Upper lobe of left lung (tissue), 6 donors: ENCODE measurements around the gene ZNF185. TPM values are rescaled to one million over a fixed set of nuclear protein-coding genes. Genes with fewer than 3 reads are reported as not detected.

Experiments
- ATAC-seq, 2 donors: fragments of 200-7000 bp; cut with Tn5 transposase; one replicate each; pipeline ENCODE4 v1.9.1; 2022; ENCODE audit warnings: mild to moderate bottlenecking in 2 of 2, moderate library complexity in 2 of 2; ENCODE audit not compliant: low FRiP score in 2 of 2
- DNase-seq, 2 donors: peaks; one replicate each; pipeline ENCODE4 v3.0.0-alpha.2; 2019 to 2020
- H3K27ac ChIP-seq, 4 donors: fragments of 200-600 bp; sonication (generic); one replicate each; pipeline ENCODE4 v1.5.1; 2016 to 2019
- H3K27me3 ChIP-seq, 4 donors: fragments of 200-600 bp; sonication (generic); one replicate each; pipeline ENCODE4 v1.5.1; 2017 to 2019
- H3K36me3 ChIP-seq, 4 donors: fragments of 200-600 bp; sonication (generic); one replicate each; pipeline ENCODE4 v1.5.1; 2016 to 2019
- H3K4me1 ChIP-seq, 4 donors: fragments of 200-600 bp; sonication (generic); one replicate each; pipeline ENCODE4 v1.5.1; 2018 to 2019
- H3K4me3 ChIP-seq, 4 donors: fragments of 200-600 bp; sonication (generic); one replicate each; pipeline ENCODE4 v1.5.1; 2017 to 2019; ENCODE audit warnings: mild to moderate bottlenecking in 2 of 4, moderate library complexity in 1 of 4
- H3K9me3 ChIP-seq, 4 donors: fragments of 200-600 bp; sonication (generic); one replicate each; pipeline ENCODE4 v1.5.1; 2018 to 2019
- CTCF ChIP-seq, 6 experiments: fragments of 450-650 bp in 4 of 6; fragments of 200-600 bp in 2 of 6; sonication (generic) in 2 of 6; IDR thresholded peaks; one replicate each; pipeline ENCODE4 v1.5.1; 2016 to 2019; ENCODE audit warnings: antibody characterized with exemption in 6 of 6
- EP300 ChIP-seq, 4 donors: sonication (generic); formaldehyde crosslinking; IDR thresholded peaks; one replicate each; pipeline ENCODE4 v1.5.1; 2017; ENCODE audit warnings: antibody characterized with exemption in 4 of 4, control low read depth in 2 of 4
- POLR2A ChIP-seq, 4 donors: fragments of 450-650 bp; IDR thresholded peaks; one replicate each; pipeline ENCODE4 v1.5.1; 2016 to 2017; ENCODE audit warnings: antibody characterized with exemption in 4 of 4, mild to moderate bottlenecking in 2 of 4
- POLR2AphosphoS5 ChIP-seq, 2 donors: sonication (generic); formaldehyde crosslinking; IDR thresholded peaks; one replicate each; pipeline ENCODE4 v1.5.1; 2017; ENCODE audit warnings: antibody characterized with exemption in 2 of 2
- whole genome bisulfite sequencing, 2 donors: methylation state at CpG; one replicate each; pipeline ENCODE4 v1.1.5; 2017 to 2018; 5-methylcytosine and 5-hydroxymethylcytosine counted together
- total RNA-seq, 6 donors: library from RNA; depleted of rRNA in 4 of 6; stranded (reverse); fragments of >200 nt in 4 of 6; gene quantifications; one replicate each; pipeline versions ENCODE4 v1.1.0 to v1.2.1, GENCODE V29; 2016 to 2021
- donor health status: DM: no; HTN: no; CAD: no; lungs with moderate emphysema.
- donor health status: DM: no; HTN: yes; CAD: no; lungs with severe emphysema.

ZNF185 gene
- total RNA-seq, 6 donors from 2014 or later, result 13.6 to 26.4 (median 19.9) TPM

- H3K36me3 ChIP-seq, result no peaks in the 10 kb centered on the region
- no peak for ATAC-seq
- no peaks in the 10 kb centered on the region for H3K4me1 ChIP-seq
- no peak for DNase-seq
- H3K9me3 ChIP-seq, result no peaks in the 10 kb centered on the region
- 65 to 76% methylated on average over 3 to 4 of the region's 4 CpGs for WGBS, 2 donors
- H3K27ac ChIP-seq, result no peak overlapping the region
- peaks cover 0 to 6% (median 0%) of the 10 kb centered on the region in 4 donors for H3K27me3 ChIP-seq
- no peak for TF ChIP-seq CTCF (IDR thresholded peaks at IDR 0.05)
- TF ChIP-seq POLR2AphosphoS5 (IDR thresholded peaks at IDR 0.05), result no peak
- no peak for TF ChIP-seq EP300 (IDR thresholded peaks at IDR 0.05)
- TF ChIP-seq POLR2A (IDR thresholded peaks at IDR 0.05), result no peak
- no peak overlapping the region for H3K4me3 ChIP-seq
Observed at GRCh38 chrX:152930516-152930915, 32.6 kb downstream of the ZNF185 start.

- TF ChIP-seq EP300 (IDR thresholded peaks at IDR 0.05) (no peak), POLR2A (IDR thresholded peaks at IDR 0.05) (no peak), POLR2AphosphoS5 (IDR thresholded peaks at IDR 0.05) (no peak), CTCF (IDR thresholded peaks at IDR 0.05) (no peak)
- DNase-seq (no peak), ATAC-seq (no peak)
- H3K27me3 ChIP-seq, result peaks cover 0 to 6% (median 0%) of the 10 kb centered on the region in 4 donors
- no peaks in the 10 kb centered on the region for H3K4me1 ChIP-seq
- H3K4me3 ChIP-seq, result no peak overlapping the region
- H3K36me3 ChIP-seq, result no peaks in the 10 kb centered on the region
- 80 to 85% methylated on average over 1 to 6 of the region's 6 CpGs for WGBS, 2 donors
- H3K9me3 ChIP-seq, result no peaks in the 10 kb centered on the region
- no peak overlapping the region for H3K27ac ChIP-seq
Observed at GRCh38 chrX:152932144-152932543, 34.3 kb downstream of the ZNF185 start.

GRCh38 chrX:152932598-152933175 is 34.8 kb downstream of the ZNF185 start:
- ATAC-seq (no peak), DNase-seq (no peak)
- no peak overlapping the region for H3K4me3 ChIP-seq
- H3K4me1 ChIP-seq, result no peaks in the 10 kb centered on the region
- TF ChIP-seq POLR2AphosphoS5 (IDR thresholded peaks at IDR 0.05), result no peak
- TF ChIP-seq POLR2A (IDR thresholded peaks at IDR 0.05), result no peak
- TF ChIP-seq CTCF (IDR thresholded peaks at IDR 0.05), result no peak
- no peak for TF ChIP-seq EP300 (IDR thresholded peaks at IDR 0.05)
- H3K27ac ChIP-seq, result no peak overlapping the region
- peaks cover 0 to 6% (median 0%) of the 10 kb centered on the region in 4 donors for H3K27me3 ChIP-seq
- H3K9me3 ChIP-seq, result no peaks in the 10 kb centered on the region
- H3K36me3 ChIP-seq, result no peaks in the 10 kb centered on the region
- 73 to 83% methylated on average over 5 to 8 of the region's 8 CpGs for whole genome bisulfite sequencing, 2 donors

- no peaks in the 10 kb centered on the region for H3K36me3 ChIP-seq
- WGBS, 2 donors, result 40 to 77% methylated on average over 1 to 2 of the region's 2 CpGs
Observed at GRCh38 chrX:152936306-152936705, 38.4 kb downstream of the ZNF185 start.

More at GRCh38 chrX:152936306-152936705, 38.4 kb downstream of the ZNF185 start:
- DNase-seq (no peak), ATAC-seq (no peak)
- Histone ChIP-seq H3K9me3 (no peaks in the 10 kb centered on the region), H3K27ac (no peak overlapping the region), H3K4me3 (no peak overlapping the region), H3K27me3 (no peaks in the 10 kb centered on the region), H3K4me1 (peaks cover 0 to 7% (median 2%) of the 10 kb centered on the region in 4 donors)
- TF ChIP-seq CTCF (IDR thresholded peaks at IDR 0.05) (no peak), EP300 (IDR thresholded peaks at IDR 0.05) (no peak), POLR2A (IDR thresholded peaks at IDR 0.05) (no peak), POLR2AphosphoS5 (IDR thresholded peaks at IDR 0.05) (no peak)
